GM12864 (cell line): ENCODE data around the gene CD99.
"Not testable (repeated sequence)": the region's sequence is repeated elsewhere in the genome, so short reads cannot be mapped to it uniquely, and the experiment has no call there.

Experiments
- DNase-seq: peaks from one replicate; pipeline ENCODE4 v3.0.0-alpha.2; 2011; ENCODE audit warnings: low read depth
- H3K4me3 ChIP-seq: 2 replicates; pipeline ENCODE4 v1.5.1; 2011; ENCODE audit warnings: mild to moderate bottlenecking, low read depth, low read length, control low read depth
- CTCF ChIP-seq: IDR thresholded peaks from 2 replicates; pipeline ENCODE4 v1.5.1; 2011; ENCODE audit warnings: low read depth, mild to moderate bottlenecking, moderate library complexity, low read length, control low read depth, inconsistent platforms; ENCODE audit errors: missing control alignments

CD99 gene

DNA sequence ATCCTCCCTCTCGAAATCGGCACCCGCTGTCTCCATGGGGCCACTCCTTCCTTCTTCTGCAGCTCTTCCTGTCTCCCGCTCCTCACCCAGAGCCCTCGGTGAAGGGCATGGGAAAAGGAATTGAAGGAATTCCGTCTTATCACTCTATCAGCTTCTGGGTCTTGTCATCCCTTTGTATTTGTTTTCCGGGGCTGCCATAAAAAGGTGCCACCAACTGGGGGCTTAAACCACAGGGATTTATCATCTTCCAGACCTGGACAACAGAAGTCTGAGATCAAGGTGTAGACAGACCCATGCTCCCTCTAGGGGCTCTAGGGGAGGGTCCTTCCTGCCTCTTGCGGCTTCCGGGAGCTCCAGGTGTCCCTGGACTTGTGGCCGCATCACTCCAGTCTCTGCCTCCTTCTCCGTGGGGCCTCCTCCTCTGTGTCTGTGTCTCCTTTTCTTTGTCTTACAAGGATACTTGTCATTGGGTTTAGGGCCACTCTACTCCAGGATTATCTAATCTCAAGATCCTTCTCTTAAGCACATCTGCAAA lies 24.0 kb downstream of the CD99 start:
- DNase-seq, result no peak
- no peak for TF ChIP-seq CTCF
- H3K4me3 ChIP-seq, result no peak overlapping the region

GRCh38 chrX:2717312-2717711 lies 26.2 kb downstream of the CD99 start:
- TF ChIP-seq CTCF, result no peak
- no peak for DNase-seq
- H3K4me3 ChIP-seq, result no peak overlapping the region

DNA sequence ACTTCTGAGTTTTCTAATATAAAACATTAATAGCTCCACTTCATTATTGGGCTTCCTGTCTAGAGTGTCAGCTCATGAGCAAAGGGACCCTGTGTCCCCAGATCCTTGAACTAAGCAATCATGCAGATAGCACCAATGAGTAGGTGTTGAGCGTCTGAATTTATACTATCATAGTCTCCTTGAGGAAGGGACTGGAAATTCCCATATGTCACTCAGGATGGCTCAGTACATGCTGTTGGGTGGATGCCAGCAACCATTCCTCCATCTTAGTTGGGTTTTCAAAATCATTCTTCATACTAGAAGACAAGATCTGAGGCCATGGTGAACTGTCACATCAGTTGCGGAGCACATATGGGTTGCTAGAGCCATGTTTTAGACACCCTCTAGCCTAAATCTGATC lies 27.7 kb downstream of the CD99 start:
- no peak overlapping the region for H3K4me3 ChIP-seq
- DNase-seq, result no peak
- TF ChIP-seq CTCF, result no peak

GRCh38 chrX:2719774-2720447 lies 28.8 kb downstream of the CD99 start:
- TF ChIP-seq CTCF, result no peak
- DNase-seq, result no peak
- H3K4me3 ChIP-seq, result no peak overlapping the region

DNA sequence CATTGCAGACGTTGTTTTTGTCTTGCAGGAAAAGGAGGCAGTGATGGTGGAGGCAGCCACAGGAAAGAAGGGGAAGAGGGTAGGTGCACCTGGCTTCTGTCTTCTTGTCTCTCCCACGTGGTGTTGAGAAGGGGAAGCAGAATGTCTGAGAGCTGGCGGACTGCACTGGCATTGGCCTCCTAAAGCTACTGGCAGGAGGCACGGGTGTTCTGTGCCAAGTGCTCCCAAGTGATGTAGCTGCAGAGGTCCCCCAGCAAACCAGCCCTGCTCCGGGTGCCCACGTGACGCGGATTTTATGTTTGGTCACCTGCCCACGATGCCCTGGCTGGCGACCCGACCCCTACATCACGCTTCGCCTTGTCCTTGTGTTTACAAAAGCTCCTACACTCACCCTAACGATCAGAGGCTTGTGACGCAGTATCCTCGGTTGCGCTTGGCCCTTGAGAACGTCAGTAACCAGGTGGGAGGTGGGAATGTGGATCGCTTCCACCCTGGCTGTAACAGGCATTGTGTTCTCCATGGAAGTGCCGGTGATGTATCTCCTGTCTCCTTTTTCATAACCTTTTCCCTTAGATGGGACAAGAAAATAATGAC lies 32.3 kb downstream of the CD99 start:
- no peak for TF ChIP-seq CTCF
- H3K4me3 ChIP-seq, result no peak overlapping the region
- DNase-seq, result no peak

GRCh38 chrX:2727264-2727663 lies 36.2 kb downstream of the CD99 start:
- not testable (repeated sequence) for DNase-seq, H3K4me3 ChIP-seq

GRCh38 chrX:2732076-2732475 lies 41.0 kb downstream of the CD99 start:
- no peak for DNase-seq
- no peak for TF ChIP-seq CTCF
- H3K4me3 ChIP-seq, result no peak overlapping the region
